Uterus (tissue), 2 donors: ENCODE measurements around the gene MARCHF6.

Experiments
- POLR2A ChIP-seq, 2 donors: fragments of 450-650 bp; IDR thresholded peaks; one replicate each; pipeline ENCODE4 v1.6.1; 2016; ENCODE audit warnings: antibody characterized with exemption in 2 of 2, mild to moderate bottlenecking in 1 of 2, moderate library complexity in 1 of 2
- TF ChIP-seq, protein P1 (sequence below), 4 experiments: fragments of 200-600 bp in 2 of 4; fragments of 450-650 bp in 2 of 4; sonication (generic) in 2 of 4; IDR thresholded peaks; one replicate each; pipeline ENCODE4 v1.5.1; 2016 to 2019; ENCODE audit warnings: antibody characterized with exemption in 4 of 4, mild to moderate bottlenecking in 2 of 4, moderate library complexity in 1 of 4

DNA sequence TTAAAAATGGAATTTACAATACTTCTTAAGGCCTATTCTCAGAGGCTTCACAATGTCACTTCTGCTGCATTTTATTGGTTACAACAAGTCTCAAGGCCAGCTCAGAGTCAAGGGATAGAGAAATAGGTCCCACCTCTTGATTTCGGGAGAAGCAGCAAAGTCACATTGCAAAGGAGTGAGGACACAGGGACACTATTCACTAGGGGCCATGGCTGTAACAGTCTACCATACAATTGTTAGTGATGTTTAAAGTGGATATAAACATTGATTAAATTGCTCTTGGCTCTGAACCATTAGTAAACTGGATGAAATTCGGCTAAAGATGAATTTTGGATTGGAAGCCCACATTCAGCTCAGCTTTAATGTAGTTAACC, 24.1 kb upstream of the MARCHF6 start:
- TF ChIP-seq, protein P1, sequence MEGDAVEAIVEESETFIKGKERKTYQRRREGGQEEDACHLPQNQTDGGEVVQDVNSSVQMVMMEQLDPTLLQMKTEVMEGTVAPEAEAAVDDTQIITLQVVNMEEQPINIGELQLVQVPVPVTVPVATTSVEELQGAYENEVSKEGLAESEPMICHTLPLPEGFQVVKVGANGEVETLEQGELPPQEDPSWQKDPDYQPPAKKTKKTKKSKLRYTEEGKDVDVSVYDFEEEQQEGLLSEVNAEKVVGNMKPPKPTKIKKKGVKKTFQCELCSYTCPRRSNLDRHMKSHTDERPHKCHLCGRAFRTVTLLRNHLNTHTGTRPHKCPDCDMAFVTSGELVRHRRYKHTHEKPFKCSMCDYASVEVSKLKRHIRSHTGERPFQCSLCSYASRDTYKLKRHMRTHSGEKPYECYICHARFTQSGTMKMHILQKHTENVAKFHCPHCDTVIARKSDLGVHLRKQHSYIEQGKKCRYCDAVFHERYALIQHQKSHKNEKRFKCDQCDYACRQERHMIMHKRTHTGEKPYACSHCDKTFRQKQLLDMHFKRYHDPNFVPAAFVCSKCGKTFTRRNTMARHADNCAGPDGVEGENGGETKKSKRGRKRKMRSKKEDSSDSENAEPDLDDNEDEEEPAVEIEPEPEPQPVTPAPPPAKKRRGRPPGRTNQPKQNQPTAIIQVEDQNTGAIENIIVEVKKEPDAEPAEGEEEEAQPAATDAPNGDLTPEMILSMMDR (IDR thresholded peaks at IDR 0.05) = no peak
- TF ChIP-seq POLR2A (IDR thresholded peaks at IDR 0.05) = no peak
